Mesendoderm (in vitro differentiated cells): Measurements from ENCODE around the gene KRT1. TPM values are rescaled to one million over a fixed set of nuclear protein-coding genes. Genes with fewer than 3 reads are reported as not detected.

Experiments used
- DNase-seq: peaks from one replicate; pipeline ENCODE4 v3.0.0; 2013
- H2AK5ac ChIP-seq: 2 replicates; pipeline ENCODE4 v1.6.1; 2013; ENCODE audit warnings: low read length, inconsistent platforms
- H2BK120ac ChIP-seq: 2 replicates; pipeline ENCODE4 v1.6.1; 2013; ENCODE audit warnings: low read depth, mild to moderate bottlenecking, low read length, moderate library complexity, mixed read lengths
- H2BK15ac ChIP-seq: replicated peaks from 2 replicates; pipeline ENCODE4 v1.6.1; 2013; ENCODE audit warnings: low read depth, mild to moderate bottlenecking, moderate library complexity
- H2BK5ac ChIP-seq: 2 replicates; pipeline ENCODE4 v1.6.1; 2013; ENCODE audit warnings: low read length, inconsistent platforms
- H3K18ac ChIP-seq: 2 replicates; pipeline ENCODE4 v1.6.1; 2013; ENCODE audit warnings: mild to moderate bottlenecking, low read length, mixed read lengths
- H3K23ac ChIP-seq: one replicate; pipeline ENCODE4 v1.6.1; 2013; ENCODE audit warnings: low read length
- H3K27ac ChIP-seq: 2 replicates; pipeline ENCODE4 v1.5.1; 2013; ENCODE audit warnings: low read depth, mild to moderate bottlenecking, inconsistent platforms, low read length, moderate library complexity
- H3K27me3 ChIP-seq: 2 replicates; pipeline ENCODE4 v1.6.1; 2013; ENCODE audit warnings: low read length, control low read depth, mild to moderate bottlenecking, inconsistent platforms; ENCODE audit not compliant: insufficient read depth, poor library complexity
- H3K36me3 ChIP-seq: 2 replicates; pipeline ENCODE4 v1.6.1; 2013; ENCODE audit warnings: low read length, inconsistent platforms; ENCODE audit not compliant: control insufficient read depth, insufficient read depth
- H3K4ac ChIP-seq: one replicate; pipeline ENCODE4 v1.6.1; 2013; ENCODE audit warnings: low read depth, mild to moderate bottlenecking, low read length, moderate library complexity
- H3K4me1 ChIP-seq: 2 replicates; pipeline ENCODE4 v1.6.1; 2013; ENCODE audit warnings: low read depth, low read length, inconsistent platforms; ENCODE audit not compliant: control insufficient read depth
- H3K4me2 ChIP-seq: 2 replicates; pipeline ENCODE4 v1.6.1; 2013; ENCODE audit warnings: low read length
- H3K4me3 ChIP-seq: 2 replicates; pipeline ENCODE4 v1.5.1; 2013; ENCODE audit warnings: mild to moderate bottlenecking, low read length
- H3K56ac ChIP-seq: one replicate; pipeline ENCODE4 v1.6.1; 2013; ENCODE audit warnings: low read length
- H3K79me1 ChIP-seq: 2 replicates; pipeline ENCODE4 v1.6.1; 2013; ENCODE audit warnings: low read length, inconsistent platforms
- H3K79me2 ChIP-seq: 2 replicates; pipeline ENCODE4 v1.6.1; 2013; ENCODE audit warnings: mild to moderate bottlenecking, low read length; ENCODE audit not compliant: control insufficient read depth, insufficient read depth
- H3K9ac ChIP-seq: 2 replicates; pipeline ENCODE4 v1.6.1; 2013; ENCODE audit warnings: low read length, inconsistent platforms
- H4K5ac ChIP-seq: one replicate; pipeline ENCODE4 v1.6.1; 2013; ENCODE audit warnings: low read length
- H4K8ac ChIP-seq: one replicate; pipeline ENCODE4 v1.6.1; 2013; ENCODE audit warnings: low read depth, mild to moderate bottlenecking, control low read depth, low read length, moderate library complexity
- WGBS: extraction: QIAGEN DNeasy Blood & Tissue Kit; methylation state at CpG from one replicate; pipeline ENCODE4 v1.1.7; 2013; ENCODE audit warnings: low lambda C conversion rate, missing lambda C conversion rate; ENCODE audit not compliant: insufficient coverage; ENCODE audit errors: extremely low coverage; 5-methylcytosine and 5-hydroxymethylcytosine counted together
- polyA plus RNA-seq, 2 experiments: library from polyadenylated mRNA; stranded (reverse); fragments of 200-250 nt; gene quantifications; one replicate each; pipeline ENCODE4 v1.2.3, GENCODE V29; 2013

KRT1 gene
- polyA plus RNA-seq (2013, experiment 1 of 2), result not detected
- not detected for polyA plus RNA-seq (2013, experiment 2 of 2)

- no peak within 1 kb of the TSS for H3K56ac ChIP-seq
- H3K4ac ChIP-seq, result no peak within 1 kb of the TSS
- H3K18ac ChIP-seq, result no peak within 1 kb of the TSS
- H3K4me1 ChIP-seq, result no peaks in the 10 kb centered on the region
- no peak within 1 kb of the TSS for H3K23ac ChIP-seq
- DNase-seq, result no peak
- no peaks in the 10 kb centered on the region for H3K27me3 ChIP-seq
- H2AK5ac ChIP-seq, result no peak within 1 kb of the TSS
- no peaks in the 10 kb centered on the region for H3K79me2 ChIP-seq
- H4K5ac ChIP-seq, result no peak within 1 kb of the TSS
- no peak within 1 kb of the TSS for H3K9ac ChIP-seq
- no peak within 1 kb of the TSS for H2BK5ac ChIP-seq
- H3K4me3 ChIP-seq, result no peak within 1 kb of the TSS
- no CpG with 5 or more reads among the region's 3 CpGs for WGBS
- H2BK120ac ChIP-seq, result no peak within 1 kb of the TSS
- H3K27ac ChIP-seq, result no peak within 1 kb of the TSS
- no peak within 1 kb of the TSS for H4K8ac ChIP-seq
- H3K36me3 ChIP-seq, result no peaks in the 10 kb centered on the region
- H3K79me1 ChIP-seq, result no peaks in the 10 kb centered on the region
- no peak within 1 kb of the TSS for H2BK15ac ChIP-seq
- H3K4me2 ChIP-seq, result no peak within 1 kb of the TSS
These were observed at the start of gene KRT1 for GRCh38 chr12:52680363-52680762. TSS of gene KRT1 (minus strand) at chr12:52680407. CDS start at chr12:52680348, 59 bp downstream.

GRCh38 chr12:52729147-52729546 is 48.9 kb upstream of the KRT1 start:
- no CpG with 5 or more reads among the region's 10 CpGs for WGBS

GRCh38 chr12:52728374-52728773 is 48.2 kb upstream of the KRT1 start:
- Histone ChIP-seq H3K79me1 (no peaks in the 10 kb centered on the region), H3K36me3 (no peaks in the 10 kb centered on the region), H3K4me3 (no peak overlapping the region), H3K79me2 (no peaks in the 10 kb centered on the region), H3K56ac (no peak overlapping the region), H3K4ac (no peak overlapping the region), H2BK15ac (no peak overlapping the region), H3K4me1 (no peaks in the 10 kb centered on the region), H3K27ac (no peak overlapping the region), H3K18ac (no peak overlapping the region), H4K5ac (no peak overlapping the region), H3K23ac (no peak overlapping the region), H4K8ac (no peak overlapping the region), H2AK5ac (no peak overlapping the region), H3K9ac (no peak overlapping the region), H3K27me3 (no peaks in the 10 kb centered on the region), H3K4me2 (no peak overlapping the region), H2BK120ac (no peak overlapping the region), H2BK5ac (no peak overlapping the region)
- no peak for DNase-seq
- WGBS, result no CpG with 5 or more reads among the region's 2 CpGs

More at GRCh38 chr12:52729147-52729546, 48.9 kb upstream of the KRT1 start:
- Histone ChIP-seq H3K4ac (no peak overlapping the region), H3K79me2 (no peaks in the 10 kb centered on the region), H2BK15ac (no peak overlapping the region), H4K8ac (no peak overlapping the region), H3K18ac (no peak overlapping the region), H4K5ac (no peak overlapping the region), H3K9ac (no peak overlapping the region), H3K27me3 (no peaks in the 10 kb centered on the region), H3K4me1 (no peaks in the 10 kb centered on the region), H3K23ac (no peak overlapping the region), H3K4me2 (no peak overlapping the region), H2AK5ac (no peak overlapping the region), H3K36me3 (no peaks in the 10 kb centered on the region), H2BK5ac (no peak overlapping the region), H3K56ac (no peak overlapping the region), H3K4me3 (no peak overlapping the region), H3K27ac (no peak overlapping the region), H3K79me1 (no peaks in the 10 kb centered on the region), H2BK120ac (no peak overlapping the region)
- no peak for DNase-seq

- Histone ChIP-seq H4K8ac (no peak overlapping the region), H3K27me3 (no peaks in the 10 kb centered on the region), H2BK120ac (no peak overlapping the region)
These were observed 46.8 kb upstream of the KRT1 start for GRCh38 chr12:52727037-52727436.

GRCh38 chr12:52726451-52726850 is 46.2 kb upstream of the KRT1 start:
- DNase-seq, result no peak
- Histone ChIP-seq H3K36me3 (no peaks in the 10 kb centered on the region), H4K5ac (no peak overlapping the region), H3K23ac (no peak overlapping the region), H3K79me1 (no peaks in the 10 kb centered on the region), H3K4me1 (no peaks in the 10 kb centered on the region), H3K18ac (no peak overlapping the region), H2AK5ac (no peak overlapping the region), H3K56ac (no peak overlapping the region), H3K4me2 (no peak overlapping the region), H3K27ac (no peak overlapping the region), H2BK5ac (no peak overlapping the region), H2BK120ac (no peak overlapping the region), H3K27me3 (no peaks in the 10 kb centered on the region), H3K4me3 (no peak overlapping the region), H4K8ac (no peak overlapping the region), H3K79me2 (no peaks in the 10 kb centered on the region), H2BK15ac (no peak overlapping the region), H3K4ac (no peak overlapping the region), H3K9ac (no peak overlapping the region)
- WGBS, result no CpG with 5 or more reads among the region's 2 CpGs

More at GRCh38 chr12:52727037-52727436, 46.8 kb upstream of the KRT1 start:
- Histone ChIP-seq H3K79me1 (no peaks in the 10 kb centered on the region), H3K18ac (no peak overlapping the region), H3K4me3 (no peak overlapping the region), H3K36me3 (no peaks in the 10 kb centered on the region), H2AK5ac (no peak overlapping the region), H3K79me2 (no peaks in the 10 kb centered on the region), H2BK5ac (no peak overlapping the region), H3K4me1 (no peaks in the 10 kb centered on the region), H3K56ac (no peak overlapping the region), H4K5ac (no peak overlapping the region), H3K9ac (no peak overlapping the region), H3K27ac (no peak overlapping the region), H3K23ac (no peak overlapping the region), H3K4me2 (no peak overlapping the region), H2BK15ac (no peak overlapping the region), H3K4ac (no peak overlapping the region)
- WGBS, result no CpG with 5 or more reads among the region's 4 CpGs
- no peak for DNase-seq

GRCh38 chr12:52724384-52724783 is 44.2 kb upstream of the KRT1 start:
- Histone ChIP-seq H3K79me1 (no peaks in the 10 kb centered on the region), H3K4me2 (no peak overlapping the region), H3K56ac (no peak overlapping the region), H3K36me3 (no peaks in the 10 kb centered on the region), H3K18ac (no peak overlapping the region), H4K8ac (no peak overlapping the region), H3K9ac (no peak overlapping the region), H3K4me3 (no peak overlapping the region), H2BK5ac (no peak overlapping the region), H3K4ac (no peak overlapping the region), H3K79me2 (no peaks in the 10 kb centered on the region), H2BK15ac (no peak overlapping the region), H4K5ac (no peak overlapping the region), H2AK5ac (no peak overlapping the region), H2BK120ac (no peak overlapping the region), H3K27ac (no peak overlapping the region), H3K23ac (no peak overlapping the region), H3K27me3 (no peaks in the 10 kb centered on the region), H3K4me1 (no peaks in the 10 kb centered on the region)
- no CpG with 5 or more reads among the region's 3 CpGs for WGBS
- DNase-seq, result no peak
